NCI-H2107 treated with DMSO at 0.1 percent for 48 hours (cell line): ENCODE data around the gene FRAT1.
"Not testable (repeated sequence)": the region's sequence is repeated elsewhere in the genome, so short reads cannot be mapped to it uniquely, and the experiment has no call there.

Source experiments
- DNase-seq: peaks from one replicate; lab custom pipeline; 2025; ENCODE audit not compliant: unreplicated experiment; lab: John Stamatoyannopoulos, UW

Gene FRAT1

DNA sequence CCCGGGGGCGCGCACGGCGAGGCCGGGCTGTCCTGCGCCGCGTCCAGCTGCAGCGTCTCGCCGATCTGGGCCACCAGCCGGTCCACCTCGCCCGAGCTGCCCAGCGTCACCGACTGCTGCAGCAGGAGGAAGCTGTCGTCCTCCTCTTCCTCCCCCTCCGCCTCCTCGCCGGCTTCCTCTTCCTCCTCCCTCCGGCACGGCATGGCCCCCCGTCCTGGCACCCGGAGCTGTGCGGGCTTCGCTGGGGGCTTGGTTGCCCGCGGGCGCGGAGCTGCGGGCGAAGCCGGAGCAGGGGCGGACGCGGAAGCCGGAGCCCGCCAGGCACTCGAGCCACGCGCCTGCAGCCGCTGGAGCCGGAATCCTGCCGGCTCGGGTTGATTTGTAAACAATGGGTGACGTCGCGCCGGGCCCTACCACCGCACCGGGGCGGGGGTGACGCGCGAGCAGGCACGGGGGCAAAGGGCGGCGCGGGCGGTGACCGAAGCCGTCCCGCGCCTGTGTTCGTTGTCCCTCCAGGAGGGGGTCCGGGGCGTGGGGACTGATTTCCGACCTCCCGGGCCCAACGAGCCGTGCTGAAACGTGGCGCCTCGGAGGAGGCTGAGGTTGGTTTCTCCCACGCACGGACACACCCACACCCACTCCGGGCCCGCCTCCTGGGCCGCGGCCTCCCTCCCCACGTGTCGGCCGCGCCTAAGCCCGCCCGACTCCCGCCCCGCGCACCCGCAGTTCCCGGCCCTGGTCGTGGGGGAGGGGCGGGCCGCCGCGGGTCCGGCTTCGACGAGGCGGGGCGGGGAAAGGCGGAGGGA is 15.5 kb downstream of the FRAT1 start, which contains the start of gene FRAT2:
Gene FRAT2, minus strand, starts transcription at position 360 of the 806 bp plus-strand sequence. Its CDS starts 157 bp downstream, at position 203.
- DNase-seq: peak; percentile 48

DNA sequence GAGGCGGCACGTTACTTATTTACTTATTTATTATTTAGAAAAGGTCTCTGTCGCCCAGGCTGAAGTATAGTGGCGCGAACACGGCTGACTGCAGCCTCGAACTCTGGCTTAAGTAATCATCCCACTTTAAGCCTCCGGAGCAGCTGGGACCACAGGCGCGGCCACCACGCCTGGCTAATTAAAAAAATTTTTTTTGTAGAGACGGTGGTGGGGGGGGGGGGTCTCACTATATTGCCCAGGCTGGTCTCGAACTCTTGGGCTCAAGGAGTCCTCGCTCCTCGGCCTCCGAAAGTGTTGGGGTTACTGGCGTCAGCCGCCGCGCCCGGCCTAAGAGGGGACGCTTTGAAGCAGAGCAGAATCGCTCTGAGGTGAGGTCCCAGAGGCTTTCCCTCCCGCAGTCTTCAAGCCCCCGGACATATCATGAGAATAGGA is 16.1 kb downstream of the FRAT1 start:
- no peak for DNase-seq

DNA sequence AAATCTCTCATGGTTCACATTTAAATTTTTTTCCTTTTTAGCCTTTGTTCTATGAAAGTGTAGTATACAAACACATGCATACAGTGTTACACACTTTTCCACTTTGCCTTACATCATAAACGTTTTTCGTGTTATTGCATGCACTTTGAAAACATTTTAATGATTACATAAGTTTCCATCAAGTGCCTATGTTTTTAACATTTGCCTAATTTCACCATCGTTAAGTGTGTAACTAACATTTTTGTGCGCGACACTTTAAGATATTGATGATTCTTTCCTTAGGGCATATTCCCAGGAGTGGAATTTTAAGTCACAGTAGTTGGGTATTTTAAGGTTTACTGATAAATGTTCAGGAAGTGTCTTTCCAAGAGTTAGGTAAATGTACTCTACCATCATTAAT is 16.9 kb downstream of the FRAT1 start:
- no peak for DNase-seq

DNA sequence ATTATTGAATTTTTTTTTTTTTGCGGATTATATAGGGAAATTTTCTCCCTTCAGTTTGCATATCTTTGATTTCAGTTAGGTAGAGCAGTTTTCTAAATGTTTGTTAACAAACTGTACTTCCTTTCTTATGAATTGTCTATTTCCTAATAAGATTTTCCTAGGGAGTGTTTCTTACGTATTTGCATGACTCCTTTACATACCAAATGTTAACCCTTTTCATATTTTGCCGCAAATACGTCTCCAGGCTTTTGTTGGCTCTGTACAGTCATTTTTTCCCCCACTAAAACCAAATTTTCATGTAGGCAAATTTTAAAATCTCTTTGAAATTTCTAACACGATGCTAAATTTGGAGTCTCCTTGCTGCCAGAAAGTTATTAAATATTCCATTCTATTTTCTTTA is 17.4 kb downstream of the FRAT1 start:
- no peak for DNase-seq

DNA sequence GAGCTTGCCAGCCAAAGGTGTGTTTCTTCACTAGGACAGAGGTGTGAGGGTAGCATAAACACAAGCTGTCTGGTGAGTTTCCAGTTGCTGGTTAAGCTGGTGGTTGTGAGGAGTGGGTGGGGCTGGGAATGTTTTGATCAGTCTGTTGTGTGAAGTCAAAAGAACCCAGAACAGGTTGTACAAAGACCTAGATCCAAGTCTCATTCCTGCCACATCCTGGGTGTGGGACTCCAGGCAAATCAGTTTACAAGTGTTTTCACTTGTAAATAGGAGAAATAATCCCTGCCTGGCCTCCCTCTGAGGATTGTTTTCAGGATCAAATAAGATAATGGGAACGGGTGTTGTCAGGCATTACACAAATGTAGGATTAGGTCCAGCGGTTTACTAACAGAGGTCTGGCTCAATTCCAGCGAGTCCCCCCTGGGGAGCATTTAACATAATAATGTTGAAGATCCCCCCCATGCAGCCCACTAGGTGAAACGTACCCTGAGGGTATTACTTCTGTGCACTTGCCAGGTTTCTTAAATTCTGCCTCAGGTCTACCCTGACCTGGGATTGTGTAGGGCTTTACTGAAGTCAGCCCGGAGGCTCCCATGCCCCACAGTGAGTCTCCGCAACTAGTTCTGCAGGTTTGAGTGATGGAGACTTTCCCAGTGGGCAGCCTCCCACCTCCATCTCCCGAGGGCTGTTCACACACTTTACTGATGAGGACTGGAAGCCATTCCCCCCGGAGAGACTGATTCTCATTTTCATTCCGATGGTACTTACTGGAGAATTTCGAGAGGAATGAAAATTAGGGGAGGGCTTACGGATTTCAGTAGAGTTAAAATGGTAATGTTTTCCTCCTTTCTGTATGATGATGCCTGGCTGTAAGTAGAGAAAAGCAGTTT is 18.1 kb downstream of the FRAT1 start:
- no peak for DNase-seq

DNA sequence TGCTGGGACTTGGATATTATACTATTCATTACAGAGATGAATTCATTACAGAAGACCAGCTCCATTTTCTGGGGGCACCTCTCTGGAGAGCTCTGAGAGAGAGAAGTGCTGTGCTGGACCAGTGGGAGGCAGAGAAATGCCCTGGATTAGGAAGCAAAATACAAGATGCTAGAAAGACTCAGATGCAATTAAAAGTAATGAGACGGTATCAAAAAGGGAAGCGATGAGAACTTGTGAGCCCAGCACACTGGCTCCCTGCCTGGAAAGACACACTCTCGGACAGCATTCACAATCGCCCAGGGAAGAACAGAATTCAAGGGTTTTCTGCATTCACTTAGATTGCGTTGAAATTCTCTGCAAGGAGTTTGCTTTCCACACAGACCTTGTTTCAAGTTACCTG is 19.0 kb downstream of the FRAT1 start:
- DNase-seq: no peak

DNA sequence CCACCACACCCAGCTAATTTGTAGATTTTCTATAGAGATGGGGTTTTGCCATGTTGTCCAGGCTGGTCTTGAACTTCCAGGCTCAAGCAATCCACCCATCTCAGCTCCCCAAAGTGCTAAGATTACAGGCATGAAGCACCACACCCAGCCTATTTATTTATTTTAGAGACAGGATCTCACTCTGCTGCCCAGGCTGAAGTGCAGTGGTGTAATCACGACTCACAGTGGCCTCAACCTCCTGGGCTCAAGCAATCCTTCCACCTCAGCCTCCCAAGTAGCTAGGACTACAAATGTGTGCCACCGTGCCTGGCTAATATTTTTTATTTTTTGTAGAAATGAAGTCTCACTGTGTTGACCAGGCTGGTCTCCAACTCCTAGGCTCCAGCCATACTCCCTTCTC is 22.3 kb downstream of the FRAT1 start:
- DNase-seq: no peak

DNA sequence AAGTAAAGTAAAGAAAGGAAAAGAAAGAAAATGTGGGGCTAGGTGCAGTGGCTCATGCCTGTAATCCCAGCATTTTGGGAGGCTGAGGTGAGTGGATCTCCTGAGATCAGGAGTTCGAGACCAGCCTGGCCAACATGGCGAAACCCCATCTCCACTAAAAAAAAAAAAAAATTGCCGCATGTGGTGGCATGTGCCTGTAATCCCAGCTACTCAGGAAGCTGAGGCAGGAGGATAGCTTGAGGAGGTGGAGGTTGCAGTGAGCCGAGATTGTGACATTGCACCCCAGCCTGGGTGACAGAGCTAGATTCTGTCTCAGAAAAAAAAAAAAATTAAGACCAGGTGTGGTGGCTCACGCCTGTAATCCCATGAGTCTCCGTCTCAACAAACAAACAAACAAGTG is 24.6 kb downstream of the FRAT1 start:
- not testable (repeated sequence) for DNase-seq

DNA sequence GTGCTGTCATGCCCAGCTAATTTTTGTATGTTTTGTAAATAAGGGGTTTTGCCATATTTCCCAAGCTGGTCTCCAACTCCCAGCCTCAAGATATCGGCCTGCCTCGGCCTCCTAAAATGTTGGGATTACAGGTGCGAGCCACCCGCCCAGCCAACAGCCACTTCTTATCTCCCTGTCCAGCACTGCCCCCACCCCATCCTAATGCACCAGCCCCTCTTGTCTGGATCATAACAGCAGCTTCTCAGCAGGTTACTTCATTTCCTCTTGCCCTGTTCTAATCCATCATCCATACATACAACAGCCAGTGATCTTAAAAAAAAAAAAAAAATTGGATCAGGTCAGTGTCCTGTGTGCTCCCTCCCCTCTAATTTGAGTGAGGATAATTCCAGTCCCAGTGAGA is 28.2 kb downstream of the FRAT1 start:
- no peak for DNase-seq

DNA sequence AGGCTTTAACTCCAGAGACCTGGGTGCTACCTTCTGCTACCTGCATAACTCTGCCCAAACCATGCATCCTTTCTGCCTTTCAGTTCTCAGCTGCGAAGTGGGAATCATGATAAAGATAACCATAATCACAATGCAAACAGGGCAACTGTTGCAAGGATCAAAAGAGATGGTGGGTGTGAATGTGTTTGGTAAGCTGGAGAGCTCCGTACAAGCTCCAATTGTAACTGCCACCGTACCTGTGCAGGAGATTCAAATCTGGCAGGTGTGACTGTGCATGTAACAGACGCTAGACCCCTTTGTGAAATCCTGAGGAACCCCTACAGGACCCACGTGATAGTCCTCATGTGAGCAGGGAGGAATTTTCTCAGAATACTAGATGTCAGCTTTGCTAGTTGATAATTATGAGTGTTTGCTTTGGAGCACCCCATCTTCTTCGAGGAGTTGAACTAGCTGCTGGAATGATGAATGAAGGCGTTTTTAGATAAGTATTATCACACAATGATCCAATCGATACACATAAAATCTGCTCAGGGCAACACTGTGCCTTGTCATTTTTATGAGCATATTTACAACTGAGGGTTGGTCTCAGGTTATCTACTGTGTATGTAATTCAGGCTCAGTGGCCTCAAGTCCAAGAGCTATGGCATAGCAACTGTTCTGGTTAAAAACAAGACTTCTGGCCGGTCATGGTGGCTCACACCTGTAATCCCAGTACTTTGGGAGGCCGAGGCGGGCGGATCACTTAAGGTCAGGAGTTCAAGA is 30.9 kb downstream of the FRAT1 start:
- no peak for DNase-seq

DNA sequence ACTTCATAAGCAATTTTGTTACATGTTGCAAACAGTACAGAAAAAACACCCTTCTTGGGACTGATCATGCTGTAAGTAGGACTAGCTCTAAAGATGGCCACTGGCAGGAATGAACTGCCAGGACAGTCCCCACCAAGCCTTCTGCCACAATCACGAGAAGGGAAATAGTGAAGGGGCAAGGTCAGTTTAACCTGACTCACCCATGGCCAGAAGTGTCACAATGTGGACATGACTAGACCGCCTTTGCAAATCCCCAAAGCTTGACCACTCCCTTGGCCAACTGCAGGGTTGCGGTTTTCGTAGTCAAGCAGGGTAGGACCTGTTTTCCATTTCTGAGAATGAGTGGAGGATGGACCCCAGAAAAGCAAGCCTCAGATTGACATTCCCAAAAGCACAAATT is 34.9 kb downstream of the FRAT1 start:
- no peak for DNase-seq

DNA sequence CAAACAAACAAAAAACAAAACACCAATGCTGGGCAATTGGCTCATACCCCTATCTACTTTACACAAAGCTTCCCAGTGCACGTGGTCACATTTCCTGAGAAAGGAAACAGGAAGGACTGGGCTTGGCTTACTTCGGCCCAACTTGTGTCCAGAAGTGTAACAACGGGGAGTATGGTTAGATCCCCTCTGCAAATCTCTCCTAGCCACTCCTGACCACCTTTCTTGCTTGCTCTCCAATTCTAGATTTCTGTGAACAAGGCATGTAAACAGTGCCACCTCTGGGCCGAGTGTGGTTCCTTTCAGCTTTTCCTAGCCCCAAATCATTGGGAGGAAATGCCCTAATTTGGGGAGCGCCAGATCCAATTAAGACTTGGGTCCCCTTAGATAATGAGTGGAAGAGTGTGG is 36.5 kb downstream of the FRAT1 start:
- no peak for DNase-seq

DNA sequence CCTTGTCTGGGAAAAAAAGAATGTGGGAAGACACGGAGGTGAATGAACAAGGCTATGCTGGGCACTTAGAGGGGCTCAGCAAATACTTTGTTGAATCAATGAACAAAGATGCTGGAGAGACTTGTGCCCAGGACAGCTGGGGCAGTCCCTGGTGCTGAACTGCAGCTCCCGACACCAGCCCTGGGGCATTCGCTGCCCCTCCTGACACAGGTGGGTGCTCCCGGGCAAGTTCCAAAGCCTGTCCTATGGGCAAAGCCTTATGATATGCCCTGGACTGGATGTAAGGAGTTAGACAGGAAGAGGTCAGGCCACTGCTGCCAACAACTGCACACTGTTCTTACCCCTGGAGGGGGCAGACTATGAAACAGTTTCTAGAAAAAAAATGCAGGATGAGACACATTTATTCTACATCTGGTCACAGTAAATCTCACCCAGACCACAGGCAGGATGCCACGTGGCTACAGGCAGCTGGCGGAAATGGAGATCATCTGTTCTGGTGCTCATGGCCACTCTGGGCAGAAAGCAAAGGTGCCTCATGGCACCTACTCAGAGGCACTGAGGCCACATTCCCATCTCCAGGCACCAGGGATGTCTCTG is 37.3 kb downstream of the FRAT1 start:
- DNase-seq: no peak

DNA sequence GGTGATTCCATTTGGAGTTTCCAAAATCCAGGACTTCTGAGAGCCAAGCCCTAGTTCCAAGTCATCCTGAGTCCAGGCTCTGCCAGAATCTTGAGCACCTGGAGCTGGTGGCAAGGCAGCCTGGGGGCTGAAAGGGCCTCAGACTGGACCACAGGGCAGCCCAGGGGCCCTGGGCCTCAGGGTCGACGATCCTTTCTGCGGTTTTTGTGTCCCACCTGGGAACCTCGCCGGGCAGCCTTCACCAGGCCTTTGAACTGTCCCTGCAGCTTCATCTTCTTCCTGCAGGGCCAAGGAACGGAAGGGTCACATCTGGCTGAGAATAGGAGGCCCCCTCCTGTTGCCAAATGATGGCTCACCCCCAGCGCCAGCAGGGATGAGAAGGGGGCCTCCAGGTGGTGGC is 37.8 kb downstream of the FRAT1 start:
- no peak for DNase-seq

DNA sequence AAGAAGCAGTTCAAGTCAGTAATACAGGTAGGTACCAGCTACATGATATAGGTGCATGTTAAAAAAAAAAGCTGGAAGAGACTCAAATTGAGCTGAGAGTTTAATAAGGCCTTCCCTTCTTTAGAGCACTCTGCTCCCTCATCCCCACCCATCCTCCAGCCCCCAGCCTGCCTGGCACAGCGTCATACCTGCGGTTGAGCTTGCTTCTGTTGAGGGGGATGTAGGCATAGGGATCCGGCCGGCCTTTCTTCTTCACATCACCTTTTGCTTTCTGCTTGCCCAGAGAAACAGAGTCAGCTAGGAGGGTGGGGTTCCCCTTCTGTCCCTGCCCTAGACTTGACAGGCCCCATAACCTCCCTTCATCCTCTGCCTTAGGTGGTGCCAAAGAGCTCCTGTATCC is 39.3 kb downstream of the FRAT1 start:
- DNase-seq: no peak

DNA sequence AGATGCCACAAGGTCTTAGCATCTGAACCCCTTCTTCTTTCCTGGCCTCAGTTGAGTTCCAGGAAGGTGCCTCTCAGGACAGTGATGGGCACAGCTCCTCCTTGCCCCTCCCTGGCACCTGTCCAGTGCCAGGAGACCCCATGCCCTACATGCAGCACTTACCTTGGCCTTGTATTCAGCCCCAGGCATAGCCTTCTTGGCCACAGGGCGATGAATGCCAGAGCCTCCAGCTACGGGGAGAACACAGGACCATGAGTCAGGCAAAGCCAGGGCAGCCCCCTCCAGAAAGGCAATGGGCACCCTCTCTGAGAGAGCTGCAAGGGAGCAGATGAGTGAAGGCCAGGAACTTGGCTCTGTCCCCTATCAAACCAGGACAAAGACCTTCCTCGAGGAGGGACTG is 39.7 kb downstream of the FRAT1 start:
- DNase-seq: no peak

DNA sequence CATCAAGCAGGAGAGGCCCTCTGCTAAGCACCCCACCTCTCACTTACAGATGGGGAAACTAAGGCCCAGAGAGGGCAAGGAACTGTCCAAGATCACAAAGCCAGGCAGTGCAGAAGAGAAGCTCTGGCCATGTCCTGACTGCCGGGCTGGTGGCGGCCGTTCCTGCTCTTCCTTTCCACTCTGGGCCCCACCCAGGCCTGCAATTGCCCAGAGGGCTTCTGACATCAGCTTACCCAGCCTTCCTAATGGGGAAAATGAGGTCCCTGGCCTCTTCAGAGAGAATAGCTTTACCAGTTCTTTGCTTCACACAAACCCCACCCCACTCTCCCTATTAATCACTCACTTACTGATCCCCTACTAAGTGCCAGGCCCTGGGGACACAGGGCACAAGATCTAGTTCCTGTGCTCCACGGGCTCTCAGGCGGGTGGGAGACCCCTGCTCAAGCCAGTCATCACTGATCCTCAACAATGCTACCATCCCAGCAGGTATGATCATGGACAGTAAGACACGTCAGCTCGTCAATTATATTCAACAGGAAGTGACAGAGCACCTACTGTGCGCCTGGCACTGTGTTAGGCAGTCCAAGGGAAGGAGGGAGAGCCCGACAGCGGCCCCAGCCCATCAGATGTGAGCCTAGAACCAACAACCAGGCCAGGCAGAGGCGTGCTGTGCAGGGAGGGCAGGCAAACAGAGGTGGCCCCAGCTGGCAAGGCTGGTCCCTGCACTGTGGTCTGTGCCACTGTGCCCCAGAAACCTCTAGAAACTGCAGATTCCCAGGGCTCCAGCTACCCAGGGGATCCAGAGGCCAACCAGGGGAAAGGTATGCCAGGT is 41.9 kb downstream of the FRAT1 start:
- DNase-seq: no peak

DNA sequence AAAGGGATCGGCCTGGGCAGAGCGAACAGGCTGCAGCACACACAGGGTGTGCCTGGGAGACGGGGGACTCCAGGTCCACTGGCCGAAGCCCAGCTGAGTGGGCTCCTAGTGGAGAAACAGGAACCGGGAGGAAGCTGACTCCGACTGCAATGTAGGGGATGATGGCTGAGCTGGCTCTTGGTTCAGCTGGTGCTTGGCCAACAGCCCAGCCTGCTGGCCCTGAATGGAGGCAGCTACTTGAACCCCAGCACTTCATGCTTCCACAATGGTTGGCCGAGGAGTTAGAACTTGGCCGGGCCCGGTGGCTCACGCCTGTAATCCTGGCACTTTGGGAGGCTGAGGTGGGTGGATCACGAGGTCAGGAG is 42.4 kb downstream of the FRAT1 start:
- DNase-seq: no peak

DNA sequence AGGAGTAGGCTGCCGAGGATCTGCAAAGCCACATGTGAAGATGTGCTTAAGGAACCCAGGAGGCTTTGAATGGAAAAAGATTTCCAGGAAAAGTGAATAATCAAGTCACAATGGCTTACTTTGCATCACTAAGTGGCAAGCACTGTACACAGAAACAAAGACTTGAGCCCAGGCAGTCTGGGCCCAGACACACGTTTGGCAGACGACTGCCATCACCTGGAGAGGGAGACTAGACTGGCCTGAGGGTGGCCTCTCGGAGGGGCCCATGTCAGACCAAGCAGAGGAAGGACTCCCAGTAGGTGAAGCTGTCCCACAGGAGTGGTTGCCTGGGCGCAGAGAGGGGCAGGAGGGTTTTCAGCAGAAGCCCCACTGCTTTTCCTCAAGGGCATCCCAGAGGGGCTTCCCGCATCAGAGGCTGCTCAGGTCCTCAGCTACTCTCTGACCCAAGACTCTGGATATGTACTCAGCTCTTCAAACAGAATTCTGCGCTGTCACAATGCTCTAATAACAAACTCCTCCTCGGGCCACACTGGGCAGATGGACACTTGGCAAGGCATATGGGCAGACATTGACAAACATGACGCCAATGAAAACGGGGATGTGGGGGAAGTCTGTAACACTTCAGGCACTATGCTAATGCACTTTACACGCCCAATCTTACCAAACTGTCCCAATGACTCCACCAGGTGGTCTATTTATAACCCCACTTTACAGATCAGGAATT is 43.4 kb downstream of the FRAT1 start:
- DNase-seq: no peak

DNA sequence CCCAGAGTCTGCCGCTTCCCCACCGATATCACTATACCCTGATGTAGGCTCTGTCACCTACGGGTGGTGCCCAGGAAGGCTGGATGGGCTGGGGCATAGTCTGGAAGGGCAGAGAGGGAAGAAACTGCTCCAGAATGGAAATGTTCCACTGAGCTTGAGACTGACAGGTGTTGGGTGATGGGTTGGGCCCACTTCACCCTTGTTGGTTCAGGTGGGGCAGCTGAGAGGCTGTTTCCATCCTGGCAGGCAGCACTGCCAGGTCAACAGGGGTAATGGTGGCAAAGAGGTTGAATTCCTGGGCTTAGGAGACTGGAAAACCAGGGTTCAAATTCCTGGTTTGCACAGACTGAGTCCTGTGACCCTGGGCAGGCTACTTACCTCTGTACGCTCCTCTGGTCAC is 44.0 kb downstream of the FRAT1 start:
- DNase-seq: no peak
